Upper lobe of left lung (tissue), 6 donors: ENCODE data around the gene TTLL5. TPM values are rescaled to one million over a fixed set of nuclear protein-coding genes. Genes with fewer than 3 reads are reported as not detected.

Experiments used
- ATAC-seq, 2 donors: fragments of 200-7000 bp; cut with Tn5 transposase; one replicate each; pipeline ENCODE4 v1.9.1; 2022; ENCODE audit warnings: mild to moderate bottlenecking in 2 of 2, moderate library complexity in 2 of 2; ENCODE audit not compliant: low FRiP score in 2 of 2
- DNase-seq, 2 donors: peaks; one replicate each; pipeline ENCODE4 v3.0.0-alpha.2; 2019 to 2020
- H3K27ac ChIP-seq, 4 donors: fragments of 200-600 bp; sonication (generic); one replicate each; pipeline ENCODE4 v1.5.1; 2016 to 2019
- H3K27me3 ChIP-seq, 4 donors: fragments of 200-600 bp; sonication (generic); one replicate each; pipeline ENCODE4 v1.5.1; 2017 to 2019
- H3K36me3 ChIP-seq, 4 donors: fragments of 200-600 bp; sonication (generic); one replicate each; pipeline ENCODE4 v1.5.1; 2016 to 2019
- H3K4me1 ChIP-seq, 4 donors: fragments of 200-600 bp; sonication (generic); one replicate each; pipeline ENCODE4 v1.5.1; 2018 to 2019
- H3K4me3 ChIP-seq, 4 donors: fragments of 200-600 bp; sonication (generic); one replicate each; pipeline ENCODE4 v1.5.1; 2017 to 2019; ENCODE audit warnings: mild to moderate bottlenecking in 2 of 4, moderate library complexity in 1 of 4
- H3K9me3 ChIP-seq, 4 donors: fragments of 200-600 bp; sonication (generic); one replicate each; pipeline ENCODE4 v1.5.1; 2018 to 2019
- CTCF ChIP-seq, 6 experiments: fragments of 450-650 bp in 4 of 6; fragments of 200-600 bp in 2 of 6; sonication (generic) in 2 of 6; IDR thresholded peaks; one replicate each; pipeline ENCODE4 v1.5.1; 2016 to 2019; ENCODE audit warnings: antibody characterized with exemption in 6 of 6
- EP300 ChIP-seq, 4 donors: sonication (generic); formaldehyde crosslinking; IDR thresholded peaks; one replicate each; pipeline ENCODE4 v1.5.1; 2017; ENCODE audit warnings: antibody characterized with exemption in 4 of 4, control low read depth in 2 of 4
- POLR2A ChIP-seq, 4 donors: fragments of 450-650 bp; IDR thresholded peaks; one replicate each; pipeline ENCODE4 v1.5.1; 2016 to 2017; ENCODE audit warnings: antibody characterized with exemption in 4 of 4, mild to moderate bottlenecking in 2 of 4
- POLR2AphosphoS5 ChIP-seq, 2 donors: sonication (generic); formaldehyde crosslinking; IDR thresholded peaks; one replicate each; pipeline ENCODE4 v1.5.1; 2017; ENCODE audit warnings: antibody characterized with exemption in 2 of 2
- WGBS, 2 donors: methylation state at CpG; one replicate each; pipeline ENCODE4 v1.1.5; 2017 to 2018; 5-methylcytosine and 5-hydroxymethylcytosine counted together
- total RNA-seq, 6 donors: library from RNA; depleted of rRNA in 4 of 6; stranded (reverse); fragments of >200 nt in 4 of 6; gene quantifications; one replicate each; pipeline versions ENCODE4 v1.1.0 to v1.2.1, GENCODE V29; 2016 to 2021
- donor health status: DM: no; HTN: no; CAD: no; lungs with moderate emphysema.
- donor health status: DM: no; HTN: yes; CAD: no; lungs with severe emphysema.

Gene TTLL5
- total RNA-seq, 6 donors from 2014 or later = 24.5 to 85.9 (median 33.5) TPM

GRCh38 chr14:75793806-75794205 is 132.8 kb downstream of the TTLL5 start:
- H3K4me1 ChIP-seq = no peaks in the 10 kb centered on the region
- H3K36me3 ChIP-seq = no peaks in the 10 kb centered on the region
- H3K27ac ChIP-seq = no peak overlapping the region
- no peaks in the 10 kb centered on the region for H3K9me3 ChIP-seq
- no peak overlapping the region for H3K4me3 ChIP-seq
- no peak for ATAC-seq
- no peak for DNase-seq
- 87 to 89% methylated on average over 2 of the region's 2 CpGs for WGBS, 2 donors
- TF ChIP-seq POLR2A (IDR thresholded peaks at IDR 0.05) = no peak
- TF ChIP-seq EP300 (IDR thresholded peaks at IDR 0.05) = no peak
- TF ChIP-seq POLR2AphosphoS5 (IDR thresholded peaks at IDR 0.05) = no peak
- TF ChIP-seq CTCF (IDR thresholded peaks at IDR 0.05) = no peak
- no peaks in the 10 kb centered on the region for H3K27me3 ChIP-seq

GRCh38 chr14:75794615-75795038 is 133.6 kb downstream of the TTLL5 start:
- whole genome bisulfite sequencing, 2 donors = 52 to 59% methylated on average over 2 of the region's 2 CpGs
- Histone ChIP-seq H3K9me3 (no peaks in the 10 kb centered on the region), H3K27me3 (no peaks in the 10 kb centered on the region), H3K4me3 (no peak overlapping the region), H3K36me3 (no peaks in the 10 kb centered on the region), H3K27ac (no peak overlapping the region), H3K4me1 (no peaks in the 10 kb centered on the region)
- ATAC-seq (peak; percentile 79 to 80), DNase-seq (no peak)
- TF ChIP-seq POLR2A (IDR thresholded peaks at IDR 0.05) (no peak), POLR2AphosphoS5 (IDR thresholded peaks at IDR 0.05) (no peak), CTCF (IDR thresholded peaks at IDR 0.05) (peak in 4 of 6 experiments; percentile 8 to 33 (median 29))

GRCh38 chr14:75800792-75801191 is 139.7 kb downstream of the TTLL5 start:
- H3K27ac ChIP-seq = no peak overlapping the region
- no peak overlapping the region for H3K4me3 ChIP-seq
- DNase-seq (no peak), ATAC-seq (no peak)
- no peaks in the 10 kb centered on the region for H3K4me1 ChIP-seq
- H3K36me3 ChIP-seq = peaks cover 0 to 7% (median 1%) of the 10 kb centered on the region in 4 donors
- H3K27me3 ChIP-seq = no peaks in the 10 kb centered on the region
- TF ChIP-seq POLR2A (IDR thresholded peaks at IDR 0.05) = no peak
- no peak for TF ChIP-seq CTCF (IDR thresholded peaks at IDR 0.05)
- TF ChIP-seq POLR2AphosphoS5 (IDR thresholded peaks at IDR 0.05) = no peak
- no peak for TF ChIP-seq EP300 (IDR thresholded peaks at IDR 0.05)
- H3K9me3 ChIP-seq = no peaks in the 10 kb centered on the region
- whole genome bisulfite sequencing, 2 donors = 83 to 95% methylated on average over 5 of the region's 5 CpGs

- Histone ChIP-seq H3K36me3 (peaks cover 0 to 7% (median 1%) of the 10 kb centered on the region in 4 donors), H3K27ac (no peak overlapping the region), H3K27me3 (no peaks in the 10 kb centered on the region), H3K4me3 (no peak overlapping the region), H3K4me1 (no peaks in the 10 kb centered on the region), H3K9me3 (no peaks in the 10 kb centered on the region)
- TF ChIP-seq EP300 (IDR thresholded peaks at IDR 0.05) (no peak), POLR2A (IDR thresholded peaks at IDR 0.05) (no peak), CTCF (IDR thresholded peaks at IDR 0.05) (no peak), POLR2AphosphoS5 (IDR thresholded peaks at IDR 0.05) (no peak)
- 89 to 94% methylated on average over 1 of the region's 1 CpG for WGBS, 2 donors
- no peak for ATAC-seq
- no peak for DNase-seq
Observed at GRCh38 chr14:75802486-75802885, 141.4 kb downstream of the TTLL5 start.

- Histone ChIP-seq H3K27me3 (no peaks in the 10 kb centered on the region), H3K9me3 (no peaks in the 10 kb centered on the region), H3K27ac (no peak overlapping the region), H3K4me3 (no peak overlapping the region), H3K36me3 (peaks cover 0 to 7% (median 1%) of the 10 kb centered on the region in 4 donors), H3K4me1 (no peaks in the 10 kb centered on the region)
- no peak for TF ChIP-seq CTCF (IDR thresholded peaks at IDR 0.05)
- no peak for DNase-seq
- peak in 1 of 2 donors; percentile 19 for ATAC-seq
- 72 to 88% methylated on average over 5 of the region's 5 CpGs for WGBS, 2 donors
Observed at GRCh38 chr14:75803765-75804164, 142.7 kb downstream of the TTLL5 start.
